ENCODE results near the gene GIT2. TPM values are rescaled to one million over a fixed set of nuclear protein-coding genes. Genes with fewer than 3 reads are reported as not detected.

The GIT2 gene
- total and polyA plus RNA-seq, 2 of the 13 experiments (the other 11 are each of a cell fraction or from before 2014, with no cell fraction given) = 18.4 to 19.8 TPM

DNA sequence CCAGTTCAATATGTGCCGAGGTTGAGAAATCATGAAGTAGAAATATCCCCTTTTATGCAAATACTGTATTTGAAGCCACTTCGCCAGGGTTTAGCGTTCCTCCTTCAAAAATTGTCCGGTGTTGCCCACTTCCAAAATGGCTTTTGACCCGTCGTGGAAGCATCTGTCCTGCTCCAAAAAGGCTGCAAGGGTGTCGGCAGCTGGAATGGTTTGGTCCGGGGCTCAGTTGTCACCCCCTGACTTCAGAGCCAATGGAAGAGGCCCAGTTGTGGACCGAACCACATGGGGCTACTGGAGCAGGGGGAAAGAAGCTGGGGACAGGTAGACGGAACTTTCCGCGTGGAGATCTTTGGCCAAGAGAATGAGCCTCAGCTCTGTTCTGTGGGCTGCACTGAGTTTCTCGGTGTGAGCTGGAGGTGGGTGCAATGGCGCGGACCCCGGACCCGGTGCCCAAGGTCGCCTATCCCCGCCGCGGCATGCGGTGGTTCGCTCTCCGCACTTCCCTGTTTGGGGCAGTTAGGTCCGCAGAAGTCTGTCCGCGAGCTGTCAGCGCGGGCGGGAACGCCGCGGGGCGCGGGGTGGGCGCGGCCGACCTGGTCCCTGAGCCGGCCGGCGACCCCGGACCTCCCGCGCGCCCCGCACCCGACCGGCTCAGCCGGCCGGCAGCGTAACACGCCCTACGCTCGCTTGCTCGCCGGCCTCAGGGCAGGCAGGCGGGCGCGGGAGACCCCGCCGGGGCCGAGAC lies 2.9 kb upstream of the GIT2 start, which contains the start of gene ANKRD13A (continued):
- TF ChIP-seq, protein P1, sequence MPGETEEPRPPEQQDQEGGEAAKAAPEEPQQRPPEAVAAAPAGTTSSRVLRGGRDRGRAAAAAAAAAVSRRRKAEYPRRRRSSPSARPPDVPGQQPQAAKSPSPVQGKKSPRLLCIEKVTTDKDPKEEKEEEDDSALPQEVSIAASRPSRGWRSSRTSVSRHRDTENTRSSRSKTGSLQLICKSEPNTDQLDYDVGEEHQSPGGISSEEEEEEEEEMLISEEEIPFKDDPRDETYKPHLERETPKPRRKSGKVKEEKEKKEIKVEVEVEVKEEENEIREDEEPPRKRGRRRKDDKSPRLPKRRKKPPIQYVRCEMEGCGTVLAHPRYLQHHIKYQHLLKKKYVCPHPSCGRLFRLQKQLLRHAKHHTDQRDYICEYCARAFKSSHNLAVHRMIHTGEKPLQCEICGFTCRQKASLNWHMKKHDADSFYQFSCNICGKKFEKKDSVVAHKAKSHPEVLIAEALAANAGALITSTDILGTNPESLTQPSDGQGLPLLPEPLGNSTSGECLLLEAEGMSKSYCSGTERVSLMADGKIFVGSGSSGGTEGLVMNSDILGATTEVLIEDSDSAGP (CRISPR knock-in tag; IDR thresholded peaks at IDR 0.05; ENCODE audit: borderline replicate concordance) = peak; percentile 80; the same call in 1 of the 2 replicates
- TF ChIP-seq ZNF543 (CRISPR knock-in tag; IDR thresholded peaks at IDR 0.05) = no peak
- 0 out of 2 replicates have a peak, but pooled peaks have one; percentile 26 for TF ChIP-seq MEF2D (CRISPR knock-in tag; IDR thresholded peaks at IDR 0.05)
- TF ChIP-seq ZNF724P (CRISPR knock-in tag; IDR thresholded peaks at IDR 0.05; ENCODE audit: borderline replicate concordance) = peak; percentile 78
- no peak for TF ChIP-seq ZMYM2 (CRISPR knock-in tag; IDR thresholded peaks at IDR 0.05)
- TF ChIP-seq, protein P2, sequence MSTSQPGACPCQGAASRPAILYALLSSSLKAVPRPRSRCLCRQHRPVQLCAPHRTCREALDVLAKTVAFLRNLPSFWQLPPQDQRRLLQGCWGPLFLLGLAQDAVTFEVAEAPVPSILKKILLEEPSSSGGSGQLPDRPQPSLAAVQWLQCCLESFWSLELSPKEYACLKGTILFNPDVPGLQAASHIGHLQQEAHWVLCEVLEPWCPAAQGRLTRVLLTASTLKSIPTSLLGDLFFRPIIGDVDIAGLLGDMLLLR (CRISPR knock-in tag; IDR thresholded peaks at IDR 0.05) = peak; percentile 86
- peak; percentile 83; the same call in 1 of the 2 replicates for TF ChIP-seq TP53 (CRISPR knock-in tag; conservative IDR thresholded peaks at IDR 0.05)
- no peak for TF ChIP-seq KAT2B (IDR thresholded peaks at IDR 0.05; ENCODE audit: borderline replicate concordance, low read depth, low read length)
- no peak for TF ChIP-seq MZF1 (CRISPR knock-in tag; IDR thresholded peaks at IDR 0.05; ENCODE audit: borderline replicate concordance)
- TF ChIP-seq, protein P3, sequence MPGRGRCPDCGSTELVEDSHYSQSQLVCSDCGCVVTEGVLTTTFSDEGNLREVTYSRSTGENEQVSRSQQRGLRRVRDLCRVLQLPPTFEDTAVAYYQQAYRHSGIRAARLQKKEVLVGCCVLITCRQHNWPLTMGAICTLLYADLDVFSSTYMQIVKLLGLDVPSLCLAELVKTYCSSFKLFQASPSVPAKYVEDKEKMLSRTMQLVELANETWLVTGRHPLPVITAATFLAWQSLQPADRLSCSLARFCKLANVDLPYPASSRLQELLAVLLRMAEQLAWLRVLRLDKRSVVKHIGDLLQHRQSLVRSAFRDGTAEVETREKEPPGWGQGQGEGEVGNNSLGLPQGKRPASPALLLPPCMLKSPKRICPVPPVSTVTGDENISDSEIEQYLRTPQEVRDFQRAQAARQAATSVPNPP (CRISPR knock-in tag; IDR thresholded peaks at IDR 0.05) = no peak
- peak; percentile 62 for TF ChIP-seq KDM2A (CRISPR knock-in tag; IDR thresholded peaks at IDR 0.05; ENCODE audit: borderline replicate concordance, low read depth)
- TF ChIP-seq, protein P4, sequence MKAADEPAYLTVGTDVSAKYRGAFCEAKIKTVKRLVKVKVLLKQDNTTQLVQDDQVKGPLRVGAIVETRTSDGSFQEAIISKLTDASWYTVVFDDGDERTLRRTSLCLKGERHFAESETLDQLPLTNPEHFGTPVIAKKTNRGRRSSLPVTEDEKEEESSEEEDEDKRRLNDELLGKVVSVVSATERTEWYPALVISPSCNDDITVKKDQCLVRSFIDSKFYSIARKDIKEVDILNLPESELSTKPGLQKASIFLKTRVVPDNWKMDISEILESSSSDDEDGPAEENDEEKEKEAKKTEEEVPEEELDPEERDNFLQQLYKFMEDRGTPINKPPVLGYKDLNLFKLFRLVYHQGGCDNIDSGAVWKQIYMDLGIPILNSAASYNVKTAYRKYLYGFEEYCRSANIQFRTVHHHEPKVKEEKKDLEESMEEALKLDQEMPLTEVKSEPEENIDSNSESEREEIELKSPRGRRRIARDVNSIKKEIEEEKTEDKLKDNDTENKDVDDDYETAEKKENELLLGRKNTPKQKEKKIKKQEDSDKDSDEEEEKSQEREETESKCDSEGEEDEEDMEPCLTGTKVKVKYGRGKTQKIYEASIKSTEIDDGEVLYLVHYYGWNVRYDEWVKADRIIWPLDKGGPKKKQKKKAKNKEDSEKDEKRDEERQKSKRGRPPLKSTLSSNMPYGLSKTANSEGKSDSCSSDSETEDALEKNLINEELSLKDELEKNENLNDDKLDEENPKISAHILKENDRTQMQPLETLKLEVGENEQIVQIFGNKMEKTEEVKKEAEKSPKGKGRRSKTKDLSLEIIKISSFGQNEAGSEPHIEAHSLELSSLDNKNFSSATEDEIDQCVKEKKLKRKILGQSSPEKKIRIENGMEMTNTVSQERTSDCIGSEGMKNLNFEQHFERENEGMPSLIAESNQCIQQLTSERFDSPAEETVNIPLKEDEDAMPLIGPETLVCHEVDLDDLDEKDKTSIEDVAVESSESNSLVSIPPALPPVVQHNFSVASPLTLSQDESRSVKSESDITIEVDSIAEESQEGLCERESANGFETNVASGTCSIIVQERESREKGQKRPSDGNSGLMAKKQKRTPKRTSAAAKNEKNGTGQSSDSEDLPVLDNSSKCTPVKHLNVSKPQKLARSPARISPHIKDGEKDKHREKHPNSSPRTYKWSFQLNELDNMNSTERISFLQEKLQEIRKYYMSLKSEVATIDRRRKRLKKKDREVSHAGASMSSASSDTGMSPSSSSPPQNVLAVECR (CRISPR knock-in tag; IDR thresholded peaks at IDR 0.05; ENCODE audit: borderline replicate concordance) = peak; percentile 92
- TF ChIP-seq ZNF776 (CRISPR knock-in tag; IDR thresholded peaks at IDR 0.05) = peak; percentile 56; the same call in 1 of the 2 replicates
- TF ChIP-seq, protein P5, sequence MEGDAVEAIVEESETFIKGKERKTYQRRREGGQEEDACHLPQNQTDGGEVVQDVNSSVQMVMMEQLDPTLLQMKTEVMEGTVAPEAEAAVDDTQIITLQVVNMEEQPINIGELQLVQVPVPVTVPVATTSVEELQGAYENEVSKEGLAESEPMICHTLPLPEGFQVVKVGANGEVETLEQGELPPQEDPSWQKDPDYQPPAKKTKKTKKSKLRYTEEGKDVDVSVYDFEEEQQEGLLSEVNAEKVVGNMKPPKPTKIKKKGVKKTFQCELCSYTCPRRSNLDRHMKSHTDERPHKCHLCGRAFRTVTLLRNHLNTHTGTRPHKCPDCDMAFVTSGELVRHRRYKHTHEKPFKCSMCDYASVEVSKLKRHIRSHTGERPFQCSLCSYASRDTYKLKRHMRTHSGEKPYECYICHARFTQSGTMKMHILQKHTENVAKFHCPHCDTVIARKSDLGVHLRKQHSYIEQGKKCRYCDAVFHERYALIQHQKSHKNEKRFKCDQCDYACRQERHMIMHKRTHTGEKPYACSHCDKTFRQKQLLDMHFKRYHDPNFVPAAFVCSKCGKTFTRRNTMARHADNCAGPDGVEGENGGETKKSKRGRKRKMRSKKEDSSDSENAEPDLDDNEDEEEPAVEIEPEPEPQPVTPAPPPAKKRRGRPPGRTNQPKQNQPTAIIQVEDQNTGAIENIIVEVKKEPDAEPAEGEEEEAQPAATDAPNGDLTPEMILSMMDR (CRISPR knock-in tag; IDR thresholded peaks at IDR 0.05) = no peak
- TF ChIP-seq ZNF558 (CRISPR knock-in tag; IDR thresholded peaks at IDR 0.05; ENCODE audit: borderline replicate concordance) = peak; percentile 71; the same call in 1 of the 2 replicates
- peak; percentile 86 for TF ChIP-seq XRCC5 (optimal IDR thresholded peaks at IDR 0.05; ENCODE audit: low read length)
- TF ChIP-seq ESRRA (CRISPR knock-in tag; IDR thresholded peaks at IDR 0.05; ENCODE audit: low read depth) = peak; percentile 66; the same call in 1 of the 2 replicates
- peak; percentile 85 for TF ChIP-seq SMAD3 (CRISPR knock-in tag; IDR thresholded peaks at IDR 0.05)
- TF ChIP-seq, protein P6, sequence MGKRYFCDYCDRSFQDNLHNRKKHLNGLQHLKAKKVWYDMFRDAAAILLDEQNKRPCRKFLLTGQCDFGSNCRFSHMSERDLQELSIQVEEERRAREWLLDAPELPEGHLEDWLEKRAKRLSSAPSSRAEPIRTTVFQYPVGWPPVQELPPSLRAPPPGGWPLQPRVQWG (CRISPR knock-in tag; IDR thresholded peaks at IDR 0.05; ENCODE audit: borderline replicate concordance, low read depth) = no peak

All from HepG2 (cell line).